GM21576 (cell line): ENCODE measurements around the gene AQR.
"Not testable (repeated sequence)": the region's sequence is repeated elsewhere in the genome, so short reads cannot be mapped to it uniquely, and the experiment has no call there.

Experiments
- ATAC-seq: cut with Tn5 transposase; IDR thresholded peaks from one replicate; pipeline ENCODE4 v1.9.1; 2021; ENCODE audit warnings: mild to moderate bottlenecking, moderate library complexity; ENCODE audit not compliant: unreplicated experiment

Gene AQR

GRCh38 chr15:34969340-34970097, at the start of gene AQR:
Gene AQR (minus strand): TSS chr15:34969742. CDS start chr15:34969613, 129 bp downstream.
- ATAC-seq: peak; percentile 96

- no peak for ATAC-seq
These were observed 44.7 kb upstream of the AQR start for GRCh38 chr15:35014241-35014640.

GRCh38 chr15:35013370-35013769, 43.8 kb upstream of the AQR start:
- ATAC-seq: no peak

- ATAC-seq: no peak
These were observed 37.9 kb upstream of the AQR start for GRCh38 chr15:35007397-35007796.

- no peak for ATAC-seq
These were observed 36.4 kb upstream of the AQR start for GRCh38 chr15:35005933-35006332.

- no peak for ATAC-seq
These were observed 34.4 kb upstream of the AQR start for GRCh38 chr15:35003928-35004327.

- ATAC-seq: no peak
These were observed 31.0 kb upstream of the AQR start for GRCh38 chr15:35000511-35000910.

- no peak for ATAC-seq
These were observed 30.4 kb upstream of the AQR start for GRCh38 chr15:34999906-35000305.

GRCh38 chr15:34994925-34995324, 25.4 kb upstream of the AQR start:
- no peak for ATAC-seq

GRCh38 chr15:34993877-34994276, 24.3 kb upstream of the AQR start:
- ATAC-seq: peak; percentile 82

- ATAC-seq: no peak
These were observed 23.9 kb upstream of the AQR start for GRCh38 chr15:34993412-34993811.

GRCh38 chr15:34988027-34988902, 18.7 kb upstream of the AQR start, which contains the start of gene ZNF770:
Gene ZNF770 (minus strand): TSS chr15:34988287. CDS start chr15:34983434, 4,853 bp downstream.
- peak; percentile 68 for ATAC-seq

- ATAC-seq: peak; percentile 2
These were observed 18.1 kb upstream of the AQR start for GRCh38 chr15:34987609-34988026.

GRCh38 chr15:34986771-34987480, 17.4 kb upstream of the AQR start:
- ATAC-seq: no peak

- ATAC-seq: no peak
These were observed 16.8 kb upstream of the AQR start for GRCh38 chr15:34986326-34986725.

GRCh38 chr15:34984889-34985630, 15.5 kb upstream of the AQR start:
- ATAC-seq: no peak

GRCh38 chr15:34976743-34977142, 7.2 kb upstream of the AQR start:
- ATAC-seq: no peak

GRCh38 chr15:34976073-34976472, 6.5 kb upstream of the AQR start:
- ATAC-seq: no peak

- no peak for ATAC-seq
These were observed 4.0 kb upstream of the AQR start for GRCh38 chr15:34973512-34973911.

- ATAC-seq: not testable (repeated sequence)
These were observed 629 bp upstream of the AQR start for GRCh38 chr15:34970098-34970643.
